ENCODE measurements around the gene IL33.

DNA sequence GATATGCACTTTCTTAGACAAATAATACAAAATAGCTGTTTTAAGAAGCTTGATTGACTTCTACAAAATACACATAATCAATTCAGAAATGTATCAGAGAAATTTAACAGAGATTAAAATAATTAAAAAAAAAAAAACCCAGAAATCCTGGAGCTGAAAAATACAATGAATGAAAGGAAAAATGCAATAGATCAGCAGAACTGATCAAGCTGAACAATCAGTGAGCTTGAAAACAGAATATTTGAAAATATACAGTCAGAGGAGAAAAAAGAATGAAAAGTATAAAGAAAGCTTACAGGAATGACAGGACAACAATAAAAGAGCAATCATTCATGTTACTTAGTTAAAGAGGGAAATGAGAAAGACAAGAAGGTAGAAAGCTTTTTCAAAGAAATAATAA, 41.7 kb upstream of the IL33 start:
- TF ChIP-seq, protein P1, sequence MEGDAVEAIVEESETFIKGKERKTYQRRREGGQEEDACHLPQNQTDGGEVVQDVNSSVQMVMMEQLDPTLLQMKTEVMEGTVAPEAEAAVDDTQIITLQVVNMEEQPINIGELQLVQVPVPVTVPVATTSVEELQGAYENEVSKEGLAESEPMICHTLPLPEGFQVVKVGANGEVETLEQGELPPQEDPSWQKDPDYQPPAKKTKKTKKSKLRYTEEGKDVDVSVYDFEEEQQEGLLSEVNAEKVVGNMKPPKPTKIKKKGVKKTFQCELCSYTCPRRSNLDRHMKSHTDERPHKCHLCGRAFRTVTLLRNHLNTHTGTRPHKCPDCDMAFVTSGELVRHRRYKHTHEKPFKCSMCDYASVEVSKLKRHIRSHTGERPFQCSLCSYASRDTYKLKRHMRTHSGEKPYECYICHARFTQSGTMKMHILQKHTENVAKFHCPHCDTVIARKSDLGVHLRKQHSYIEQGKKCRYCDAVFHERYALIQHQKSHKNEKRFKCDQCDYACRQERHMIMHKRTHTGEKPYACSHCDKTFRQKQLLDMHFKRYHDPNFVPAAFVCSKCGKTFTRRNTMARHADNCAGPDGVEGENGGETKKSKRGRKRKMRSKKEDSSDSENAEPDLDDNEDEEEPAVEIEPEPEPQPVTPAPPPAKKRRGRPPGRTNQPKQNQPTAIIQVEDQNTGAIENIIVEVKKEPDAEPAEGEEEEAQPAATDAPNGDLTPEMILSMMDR (IDR thresholded peaks at IDR 0.05): no peak
- TF ChIP-seq EP300 (IDR thresholded peaks at IDR 0.05; ENCODE audit: low read depth) (no peak), POLR2A (IDR thresholded peaks at IDR 0.05) (no peak)
